DOHH2 (cell line): Measurements from ENCODE around the gene CSNK1A1.

Source experiments
- CTCF ChIP-seq: fragments of 200-600 bp; sonication (generic); IDR thresholded peaks from one replicate; pipeline ENCODE4 v1.5.1; 2014; ENCODE audit warnings: antibody characterized with exemption, mild to moderate bottlenecking, low read depth, low read length; ENCODE audit not compliant: poor library complexity, severe bottlenecking
- EZH2phosphoT487 ChIP-seq: fragments of 200-600 bp; sonication (generic); IDR thresholded peaks from 2 replicates; pipeline ENCODE4 v1.6.1; 2017; ENCODE audit warnings: borderline replicate concordance, mild to moderate bottlenecking, antibody characterized with exemption, low read length, moderate library complexity, mixed read lengths

DNA sequence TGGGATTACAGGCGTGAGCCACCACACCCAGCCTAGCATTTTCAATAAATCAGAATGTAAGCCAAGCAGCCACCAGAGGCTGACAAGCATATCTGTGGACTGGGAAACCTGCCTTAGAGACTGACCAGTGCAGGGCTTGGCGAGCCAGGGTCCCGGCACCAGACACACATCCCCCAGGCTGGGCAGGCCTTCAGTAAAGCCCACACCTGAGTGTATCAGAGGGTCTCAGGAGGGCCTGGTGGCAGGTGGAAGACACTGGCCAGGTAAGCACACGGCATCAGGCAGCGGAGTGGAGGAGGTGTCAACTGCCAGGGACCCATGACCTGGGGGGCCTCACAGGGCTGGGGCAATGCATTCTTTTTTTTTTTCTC, 93.9 kb downstream of the CSNK1A1 start:
- no peak for TF ChIP-seq CTCF
- TF ChIP-seq EZH2phosphoT487: no peak
